ENCODE data around the gene HIPK4.
"Not testable (repeated sequence)": the region's sequence is repeated elsewhere in the genome, so short reads cannot be mapped to it uniquely, and the experiment has no call there.

The HIPK4 gene

GRCh38 chr19:40416918-40417642, 27.1 kb upstream of the HIPK4 start:
- DNase-seq = peak; percentile 22

GRCh38 chr19:40415768-40416167, 25.8 kb upstream of the HIPK4 start:
- no peak for DNase-seq

DNA sequence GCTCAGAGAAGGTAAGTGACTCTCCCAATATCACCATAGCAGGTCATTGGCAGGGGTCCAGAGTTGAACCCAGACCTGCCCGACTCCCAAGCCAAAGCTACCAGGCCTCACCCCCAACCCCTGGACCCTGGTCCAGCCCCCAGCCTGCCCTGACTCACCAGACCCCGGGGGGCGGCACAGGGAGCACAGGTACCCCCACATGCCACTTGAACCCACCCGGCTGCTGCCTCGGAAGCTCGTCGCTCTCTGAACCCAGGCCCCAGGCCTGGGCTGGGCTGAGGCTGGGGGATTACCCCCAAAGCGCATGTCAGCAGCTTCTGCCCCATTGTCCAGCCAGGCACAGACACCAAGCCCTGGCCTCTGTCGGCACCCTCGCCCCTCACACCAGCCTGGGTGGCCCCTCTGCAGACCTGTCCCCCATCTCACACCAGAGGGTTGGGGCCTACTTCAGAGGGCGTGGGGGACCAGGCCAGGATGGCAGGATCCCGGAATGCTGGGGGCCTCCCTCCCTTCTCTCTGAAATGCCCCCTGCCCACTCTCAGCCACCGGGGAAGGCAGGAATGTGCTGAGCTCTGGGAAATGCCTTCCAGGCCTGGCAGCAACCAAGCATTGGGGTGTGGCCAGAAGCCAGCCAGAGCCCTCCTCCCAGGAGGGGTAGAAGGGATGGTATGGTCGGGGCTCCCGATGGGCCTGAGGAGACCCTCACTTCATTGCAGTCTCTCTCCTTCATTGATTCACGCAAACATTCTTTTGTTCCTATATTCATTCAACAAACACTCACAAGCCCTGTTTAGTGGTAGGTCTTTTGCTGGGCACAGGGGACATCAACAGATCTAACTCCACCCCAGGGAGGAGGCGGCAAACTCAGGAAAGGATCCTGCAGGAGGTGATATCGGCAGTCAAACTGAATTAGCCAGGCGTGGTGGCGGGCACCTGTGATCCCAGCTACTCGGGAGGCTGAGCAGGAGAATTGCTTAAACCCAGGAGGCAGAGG, 24.9 kb upstream of the HIPK4 start:
- no peak for DNase-seq

GRCh38 chr19:40413291-40413845, 23.4 kb upstream of the HIPK4 start, which contains the start of gene PRX:
PRX (minus strand) TSS chr19:40413378; CDS start chr19:40407932, 5,446 bp downstream.
- DNase-seq = no peak

DNA sequence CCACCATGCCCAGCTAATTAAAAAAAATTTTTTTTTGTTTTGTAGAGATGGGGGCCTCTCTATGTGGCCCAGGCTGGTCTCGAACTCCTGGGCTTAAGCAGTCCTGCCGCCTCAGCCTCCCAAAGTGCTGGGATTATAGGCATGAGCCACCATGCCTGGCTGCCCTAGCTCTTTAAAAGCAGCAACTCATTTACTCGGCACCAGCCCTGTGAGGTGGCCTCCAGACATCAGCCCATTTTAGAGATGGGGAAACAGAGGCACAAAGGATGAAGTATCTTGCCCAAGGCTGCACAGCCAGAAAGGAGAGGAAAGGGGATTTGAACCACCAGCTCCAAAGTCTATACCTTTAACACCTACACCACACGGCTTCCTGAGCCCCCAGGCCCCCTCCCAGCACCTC, 22.9 kb upstream of the HIPK4 start:
- no peak for DNase-seq

DNA sequence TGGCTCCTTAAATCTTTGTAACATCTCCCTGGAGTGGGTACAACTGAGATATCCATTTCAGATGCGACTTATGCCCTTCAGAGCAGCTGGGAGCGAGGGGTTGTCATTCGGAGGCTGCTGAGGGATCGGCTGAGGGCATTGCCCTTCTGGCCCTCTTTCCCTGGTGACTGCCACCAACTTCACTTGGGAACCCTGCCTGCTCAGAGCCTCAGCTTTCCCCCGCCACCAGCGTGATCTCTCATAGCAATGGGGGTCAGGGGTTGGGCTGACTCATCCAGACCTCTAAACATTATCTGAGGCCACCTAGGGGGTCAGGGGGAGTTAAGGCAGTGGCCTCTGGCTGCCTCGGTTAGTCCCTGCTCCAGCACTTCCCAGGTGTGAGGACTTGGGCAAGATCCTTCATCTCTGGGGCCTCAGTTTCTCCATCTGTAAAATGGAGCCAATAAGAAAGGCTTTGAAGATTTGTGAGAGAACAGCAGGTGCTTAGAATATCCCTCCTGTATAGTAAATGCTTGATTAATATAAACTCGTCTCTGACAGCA, 22.0 kb upstream of the HIPK4 start:
- DNase-seq = no peak

DNA sequence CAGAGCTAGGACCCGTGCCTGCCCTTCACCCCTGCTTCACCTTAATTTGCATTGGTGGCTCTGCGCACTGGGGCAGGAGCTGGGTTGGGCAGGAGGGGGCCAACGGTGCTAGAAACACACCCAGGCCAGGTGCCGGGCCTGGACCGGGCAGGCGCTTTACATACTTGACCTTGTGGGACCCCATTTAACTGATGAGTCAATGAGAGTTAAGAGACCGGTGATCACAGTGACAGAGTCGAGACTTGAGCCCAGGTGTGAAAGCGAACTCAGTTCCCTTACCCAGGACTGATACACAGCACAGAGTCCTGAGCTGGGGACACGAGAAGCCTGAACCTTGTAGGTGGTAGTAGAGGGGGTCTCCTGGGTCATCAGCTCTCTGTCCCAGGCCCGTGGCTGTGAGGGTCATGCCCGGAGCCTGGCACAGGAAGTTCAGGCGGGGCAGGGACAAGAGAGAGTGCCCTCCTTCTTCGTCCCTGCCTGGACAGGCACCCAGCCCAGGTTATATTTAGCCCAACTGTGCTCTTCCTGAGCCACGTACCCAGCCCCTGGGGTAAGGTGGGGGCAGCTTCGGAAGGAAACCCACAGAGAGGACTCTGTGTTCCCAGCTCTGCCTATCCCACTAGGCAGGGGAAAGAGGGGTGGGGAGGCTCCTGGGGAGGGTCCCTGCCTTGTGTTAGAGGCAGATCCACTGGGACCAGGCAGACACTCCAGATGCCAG, 21.3 kb upstream of the HIPK4 start:
- no peak for DNase-seq

- DNase-seq = no peak
These were observed 20.0 kb upstream of the HIPK4 start for GRCh38 chr19:40410030-40410389.

GRCh38 chr19:40408598-40408925, 18.6 kb upstream of the HIPK4 start:
- not testable (repeated sequence) for DNase-seq

DNA sequence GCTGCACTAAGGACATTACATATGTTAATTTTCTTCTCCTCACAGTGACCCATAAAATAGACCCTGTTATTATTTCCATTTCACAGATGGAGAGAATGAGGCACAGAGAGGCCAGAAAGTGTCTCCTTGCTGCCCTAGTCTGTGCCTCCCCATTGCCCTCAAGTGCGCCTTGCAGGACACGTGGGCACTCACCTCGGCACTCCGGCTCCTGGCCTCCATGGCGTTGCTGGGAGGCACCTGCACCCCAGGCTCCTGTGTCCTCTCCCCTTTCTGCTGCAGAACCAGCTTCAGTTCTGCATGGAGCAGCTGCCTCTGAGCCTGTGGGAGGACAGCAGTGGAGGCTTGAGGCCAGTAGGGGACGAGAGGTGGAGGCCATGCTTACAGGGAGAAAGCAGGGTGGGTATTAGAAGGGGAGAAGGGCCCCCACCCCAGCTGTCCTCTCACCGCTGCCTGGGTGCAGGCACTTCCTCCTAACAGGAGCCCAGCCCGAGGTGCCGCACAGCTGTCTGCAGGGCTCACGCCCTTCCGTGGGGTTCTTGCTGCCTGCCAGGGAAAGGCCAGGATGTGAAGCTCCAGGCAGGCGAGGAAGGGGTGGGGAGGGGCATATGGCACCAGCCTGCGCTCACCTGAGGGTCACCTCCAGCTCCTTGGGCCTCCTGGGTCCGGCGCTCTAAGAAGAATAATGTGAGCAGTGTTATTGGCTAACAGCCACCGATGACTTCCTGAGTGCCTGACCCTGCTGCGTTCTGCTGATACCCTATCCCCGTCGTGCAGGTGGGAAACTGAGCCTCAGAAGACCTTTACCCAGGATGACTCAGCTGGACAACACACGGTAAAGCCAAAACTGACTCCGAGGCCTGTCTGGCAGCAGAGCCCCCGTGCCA, 18.0 kb upstream of the HIPK4 start:
- DNase-seq = no peak

GRCh38 chr19:40403262-40403984, 13.4 kb upstream of the HIPK4 start:
- DNase-seq = peak; percentile 88

DNA sequence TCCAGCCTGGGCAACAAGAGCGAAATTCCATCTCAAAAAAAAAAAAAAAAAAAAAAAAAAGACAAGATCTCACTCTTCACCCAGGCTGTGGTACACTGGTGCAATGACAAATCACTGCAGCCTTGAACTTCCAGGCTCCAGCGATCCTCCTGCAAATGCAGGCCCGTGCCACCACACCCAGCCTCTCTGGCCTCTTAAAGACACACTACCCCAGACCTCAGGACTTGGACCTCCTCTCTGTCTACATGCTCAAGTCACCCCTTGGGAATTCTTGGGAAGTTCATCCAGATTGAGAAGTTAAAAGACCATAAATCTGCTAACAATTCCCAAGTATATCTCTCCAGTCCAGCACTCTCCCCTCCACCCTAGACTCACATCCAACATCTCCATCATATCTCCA, 10.6 kb upstream of the HIPK4 start:
- DNase-seq = no peak

DNA sequence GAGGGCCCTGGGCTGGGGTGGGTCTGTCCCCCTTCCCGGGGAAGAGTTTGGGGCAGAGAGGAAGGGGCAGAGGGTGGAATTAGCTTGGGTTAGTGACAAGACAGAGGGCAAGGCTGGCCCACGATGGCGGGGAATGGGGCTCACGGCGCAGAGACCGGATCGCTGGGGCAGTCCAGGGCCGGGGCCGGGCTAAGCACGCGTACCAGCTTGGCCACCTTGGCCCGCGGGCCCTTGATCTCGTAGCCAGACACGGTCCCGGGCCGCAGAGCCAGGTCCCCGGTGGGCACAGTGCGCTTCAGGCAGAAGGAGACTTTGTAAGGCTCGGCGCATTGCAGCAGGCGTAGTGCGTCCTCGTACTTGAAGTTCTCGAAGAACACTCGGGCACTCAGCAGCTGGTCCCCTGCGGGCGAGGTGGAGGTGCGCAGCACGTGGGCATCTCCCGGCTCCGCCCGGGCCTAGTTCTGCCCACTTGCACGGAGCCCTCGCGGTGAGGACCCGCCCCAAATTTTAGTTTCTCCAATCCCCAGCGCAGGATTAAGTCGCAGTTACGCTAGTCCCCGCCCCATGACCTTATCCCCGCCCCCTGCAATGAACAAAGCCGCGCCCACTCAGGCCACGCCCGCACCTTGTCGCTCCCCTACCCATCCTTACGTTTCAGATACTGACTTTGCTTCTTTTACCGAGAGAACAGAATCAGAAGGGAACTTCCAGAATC, 8.6 kb upstream of the HIPK4 start:
- DNase-seq = peak; percentile 85

- DNase-seq = no peak
These were observed 7.6 kb upstream of the HIPK4 start for GRCh38 chr19:40397568-40397906.

GRCh38 chr19:40396886-40397567, 7.0 kb upstream of the HIPK4 start:
- DNase-seq = no peak

DNA sequence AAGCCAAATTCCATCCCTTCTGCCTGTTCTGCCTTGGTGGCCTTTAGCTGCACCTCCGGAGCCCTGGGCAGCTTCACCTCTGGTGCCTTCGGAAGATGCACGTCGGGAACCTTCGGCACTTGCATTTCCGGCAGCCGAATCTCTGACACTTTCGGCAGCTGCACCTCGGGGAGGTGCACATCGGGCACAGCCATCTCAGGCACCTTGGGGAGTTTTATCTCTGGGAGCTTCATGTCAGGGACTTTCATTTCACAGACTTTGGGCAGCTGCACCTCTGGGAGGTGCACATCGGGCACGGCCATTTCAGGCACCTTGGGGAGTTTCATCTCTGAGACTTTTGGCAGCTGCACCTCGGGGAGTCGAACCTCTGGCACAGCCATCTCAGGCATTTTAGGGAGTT, 6.0 kb upstream of the HIPK4 start:
- DNase-seq = no peak

GRCh38 chr19:40394816-40395210, 4.8 kb upstream of the HIPK4 start:
- DNase-seq = no peak

DNA sequence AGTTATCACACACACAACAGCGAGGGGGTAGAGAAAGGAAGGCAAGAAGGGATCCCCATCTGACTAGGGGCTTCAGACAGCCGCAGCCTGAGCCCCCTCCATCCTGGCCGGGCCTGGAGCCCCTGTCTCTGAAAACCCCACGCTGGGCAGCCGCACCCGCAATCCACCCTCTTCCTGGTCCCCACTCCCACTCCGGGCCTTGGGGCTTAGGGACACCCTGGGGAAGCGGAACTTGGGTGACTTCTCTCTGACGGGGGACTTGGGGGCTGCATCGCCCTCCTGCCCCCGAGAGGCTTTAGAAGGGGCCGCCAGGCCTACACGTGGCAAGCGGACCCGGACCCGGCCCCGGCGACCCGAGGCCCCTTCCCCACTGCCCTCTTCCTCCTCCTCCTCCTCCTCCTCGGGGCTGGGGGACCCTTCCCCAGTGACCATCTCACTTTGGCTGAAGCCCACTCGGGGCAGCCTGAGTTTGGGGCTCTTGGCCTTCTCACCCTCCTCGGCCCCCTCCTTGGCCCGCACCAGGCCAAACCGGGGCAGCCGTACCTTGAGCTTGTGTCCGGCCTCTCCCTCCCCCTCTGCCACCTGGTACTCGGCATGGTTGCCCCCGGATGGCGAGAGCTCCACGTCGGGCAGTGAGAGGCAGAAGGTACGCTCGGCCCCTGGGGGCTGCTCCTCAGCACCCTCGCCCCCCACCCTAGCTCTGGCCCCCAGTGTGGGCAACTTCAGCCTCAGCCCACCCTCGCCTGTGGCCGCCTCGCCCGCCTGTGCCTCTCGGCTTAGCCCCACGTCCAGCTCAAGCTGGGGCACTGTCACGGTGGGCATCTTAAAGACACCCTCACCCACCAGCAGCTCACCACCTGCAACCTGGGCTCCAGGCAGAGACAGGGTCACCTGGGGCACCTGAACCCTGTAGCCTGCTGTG, 4.2 kb upstream of the HIPK4 start:
- DNase-seq = no peak

Data from CD4-positive, alpha-beta T cell treated with Interleukin-6 for 4 hours (primary cell).